ENCODE results near the gene CCDC15. TPM values are rescaled to one million over a fixed set of nuclear protein-coding genes. Genes with fewer than 3 reads are reported as not detected.

CCDC15 gene
- polyA plus RNA-seq, 2 of the 4 experiments (the other 2 are of a cell fraction) = 0.58 to 1.3 TPM

DNA sequence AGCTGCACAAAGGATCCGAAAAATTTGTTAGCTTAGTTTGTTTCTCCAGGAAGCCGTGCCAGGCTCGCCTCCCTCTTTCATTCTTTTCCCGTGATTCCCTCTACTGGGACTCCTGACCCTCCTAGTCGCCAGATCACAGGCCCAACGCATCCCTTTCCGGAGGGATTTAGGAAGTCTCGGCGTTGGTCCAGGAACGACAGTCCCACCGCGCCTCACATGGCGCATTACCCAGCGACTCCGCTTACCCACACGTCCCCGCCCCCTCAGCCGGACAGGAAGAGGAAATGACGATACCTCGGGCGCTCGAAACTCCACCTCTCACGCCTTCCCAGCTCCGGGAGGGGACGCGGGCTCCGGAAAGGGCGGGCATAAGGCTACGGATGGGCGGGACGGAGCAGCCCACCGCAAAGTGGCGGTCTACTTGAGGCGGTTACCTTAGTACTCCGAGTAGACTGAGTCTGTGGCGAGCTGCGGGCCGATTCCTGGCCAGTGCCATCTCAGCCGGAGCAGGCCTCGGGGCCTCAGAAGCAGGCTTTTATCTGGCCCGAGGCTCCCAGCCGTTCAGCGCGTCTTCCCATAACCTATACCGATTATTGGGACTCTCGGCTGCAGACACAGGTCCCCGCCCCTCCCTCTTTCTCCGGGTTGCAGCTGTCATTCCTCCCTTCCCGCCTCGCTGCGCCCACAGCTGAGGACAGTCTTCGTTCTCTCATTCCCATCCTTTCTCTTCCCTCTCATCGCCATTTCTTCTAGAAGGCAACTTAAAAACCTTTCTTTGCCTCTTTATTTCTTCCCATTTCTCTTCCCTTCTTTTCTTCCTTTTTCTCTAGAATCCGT is at the start of gene CCDC15 (continued):
- no peak for TF ChIP-seq TFCP2L1 (CRISPR knock-in tag; IDR thresholded peaks at IDR 0.05)
- TF ChIP-seq RAD21 (conservative IDR thresholded peaks at IDR 0.05 in 1 of 2, IDR thresholded peaks at IDR 0.05 in 1 of 2) = no peak
- TF ChIP-seq FOSB (CRISPR knock-in tag; IDR thresholded peaks at IDR 0.05) = no peak
- no peak for TF ChIP-seq FOXS1 (CRISPR knock-in tag; IDR thresholded peaks at IDR 0.05)

DNA sequence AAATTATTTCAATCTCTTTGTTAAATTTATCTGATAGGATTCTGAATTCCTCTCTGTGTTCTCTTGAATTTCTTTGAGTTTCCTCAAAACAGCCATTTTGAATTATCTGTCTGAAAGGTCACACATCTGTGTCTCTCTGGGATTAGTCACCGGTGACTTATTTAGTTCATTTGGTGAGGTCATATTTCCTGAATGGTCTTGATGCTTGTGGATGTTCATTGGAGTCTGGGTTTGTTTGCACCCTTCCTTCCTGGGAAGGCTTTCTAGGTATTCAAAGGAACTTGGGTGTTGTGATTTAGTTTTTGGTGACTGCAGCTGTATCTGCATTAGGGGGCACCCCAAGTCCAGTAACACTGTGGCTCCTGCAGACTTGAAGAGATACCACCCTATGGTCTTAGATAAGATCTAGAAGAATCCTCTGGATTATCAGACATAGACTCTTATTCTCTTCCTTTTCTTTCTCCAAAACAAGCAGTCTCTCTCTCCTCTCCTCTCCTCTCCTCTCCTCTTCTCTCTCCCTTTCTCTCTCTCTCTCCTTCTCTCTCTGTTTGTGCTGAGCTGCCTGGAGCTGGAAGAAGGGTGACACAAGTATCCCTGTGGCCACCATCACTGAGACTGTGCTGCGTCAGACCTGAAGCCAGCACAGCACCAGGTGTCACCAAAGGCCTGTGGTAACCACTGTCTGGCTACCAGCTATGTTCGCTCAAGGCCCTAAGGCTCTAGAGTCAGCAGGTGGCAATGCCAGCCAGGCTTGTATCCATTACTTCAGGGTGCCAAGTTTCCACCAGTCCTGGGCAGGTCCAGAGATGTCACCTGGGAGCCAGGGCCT is 38.2 kb upstream of the CCDC15 start:
- no peaks in the 10 kb centered on the region for H3K4me1 ChIP-seq
- no peak overlapping the region for H3K4me3 ChIP-seq
- no peak overlapping the region for H3K4me2 ChIP-seq
- 10% methylated on average over 2 of the region's 3 CpGs for WGBS (ENCODE audit: missing lambda C conversion rate)
- no peaks in the 10 kb centered on the region; the same call in 2 of the 3 replicates for H3K9me3 ChIP-seq
- ChIA-PET CTCF (interaction anchor here (1.3 to 1.4 kb wide), 2 partner anchors 18 to 40 kb away, joined by 4 read pairs; partner anchors contain the start of gene ROBO4), POLR2A (no interaction called here)
- FAIRE-seq (no peak), ATAC-seq (no peak), DNase-seq (ENCODE audit: low read depth in 1 of 2, low spot score in 1 of 2) (no peak)
- TF ChIP-seq TFCP2L1 (CRISPR knock-in tag; IDR thresholded peaks at IDR 0.05) = no peak
- no peak for TF ChIP-seq BHLHE40 (IDR thresholded peaks at IDR 0.05; ENCODE audit: low read depth, low read length)
- no peak for TF ChIP-seq EHF (CRISPR knock-in tag; IDR thresholded peaks at IDR 0.05)
- TF ChIP-seq KDM1A (IDR thresholded peaks at IDR 0.05; ENCODE audit: low read depth) = no peak
- no peak for TF ChIP-seq MAFK (IDR thresholded peaks at IDR 0.05; ENCODE audit: partially characterized antibody)
- no peak for TF ChIP-seq PHF8 (IDR thresholded peaks at IDR 0.05; ENCODE audit: borderline replicate concordance, low read depth)
- TF ChIP-seq CHD2 (IDR thresholded peaks at IDR 0.05; ENCODE audit: low read length, partially characterized antibody) = no peak
- TF ChIP-seq, protein P1, sequence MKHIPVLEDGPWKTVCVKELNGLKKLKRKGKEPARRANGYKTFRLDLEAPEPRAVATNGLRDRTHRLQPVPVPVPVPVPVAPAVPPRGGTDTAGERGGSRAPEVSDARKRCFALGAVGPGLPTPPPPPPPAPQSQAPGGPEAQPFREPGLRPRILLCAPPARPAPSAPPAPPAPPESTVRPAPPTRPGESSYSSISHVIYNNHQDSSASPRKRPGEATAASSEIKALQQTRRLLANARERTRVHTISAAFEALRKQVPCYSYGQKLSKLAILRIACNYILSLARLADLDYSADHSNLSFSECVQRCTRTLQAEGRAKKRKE (CRISPR knock-in tag; IDR thresholded peaks at IDR 0.05; ENCODE audit: low read depth) = no peak
- no peak overlapping the region for H3K27ac ChIP-seq

DNA sequence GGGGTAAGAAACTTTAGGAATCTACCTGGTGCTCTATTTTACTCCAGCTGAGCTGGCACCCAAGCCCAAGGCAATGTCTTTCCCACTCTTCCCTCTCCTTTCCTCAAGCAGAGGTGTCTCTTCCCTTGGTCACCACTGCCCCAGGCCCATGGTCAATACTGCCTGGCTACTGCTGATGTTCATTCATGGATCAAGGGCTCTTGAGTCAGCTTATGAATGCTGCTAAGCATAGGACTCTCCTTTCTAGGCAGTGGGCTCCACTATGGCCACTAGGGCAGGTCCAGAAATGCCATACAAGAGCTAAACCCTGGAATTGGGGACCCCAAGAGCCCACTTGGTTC is 37.7 kb upstream of the CCDC15 start:
- no peak for FAIRE-seq
- ChIA-PET CTCF (interaction anchor here (1.0 to 1.4 kb wide), 3 partner anchors 11 to 40 kb away, joined by 3 to 4 read pairs (median 4); partner anchors contain the start of gene ROBO4), POLR2A (no interaction called here)
- Histone ChIP-seq H3K4me2 (no peak overlapping the region), H3K4me3 (no peak overlapping the region), H3K4me1 (no peaks in the 10 kb centered on the region), H3K9me3 (no peaks in the 10 kb centered on the region), H3K27ac (no peak overlapping the region)
- DNase-seq (ENCODE audit: low read depth in 1 of 2, low spot score in 1 of 2) = no peak
- TF ChIP-seq EHF (CRISPR knock-in tag; IDR thresholded peaks at IDR 0.05) (no peak), FOXS1 (CRISPR knock-in tag; IDR thresholded peaks at IDR 0.05) (no peak), HOXB13 (CRISPR knock-in tag; IDR thresholded peaks at IDR 0.05; ENCODE audit: low read depth) (no peak), POLR2A (IDR thresholded peaks at IDR 0.05; ENCODE audit: low read length) (no peak)
- no peak for ATAC-seq

DNA sequence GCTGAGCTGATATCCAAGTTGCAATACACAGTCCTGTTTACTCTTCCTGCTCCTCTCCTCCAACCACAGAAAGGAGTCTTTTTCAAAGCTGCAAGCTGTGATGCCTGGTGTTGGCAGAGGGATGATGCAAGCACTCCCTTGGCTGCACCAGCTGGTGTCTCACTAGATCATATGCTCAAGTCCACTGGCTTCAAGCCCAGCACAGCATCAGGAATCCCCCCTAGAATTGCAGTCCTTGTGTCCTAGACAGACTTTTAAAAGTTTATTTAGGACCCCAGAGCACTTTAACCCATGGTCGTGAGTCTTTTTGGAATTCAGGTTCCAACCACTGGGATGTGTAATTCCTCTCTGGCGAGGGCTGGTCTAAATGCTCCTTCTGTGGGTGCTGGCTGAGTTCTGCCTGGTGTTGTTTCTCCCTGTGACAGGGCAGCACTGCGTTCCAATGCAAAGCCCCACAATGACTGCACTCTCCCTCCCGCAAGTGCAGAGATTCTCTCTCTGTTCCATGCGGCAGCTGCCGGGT is 36.8 kb upstream of the CCDC15 start:
- H3K27ac ChIP-seq = no peak overlapping the region
- ChIA-PET CTCF (interaction anchor here (1.0 to 1.4 kb wide), 3 partner anchors 10 to 41 kb away, joined by 3 to 4 read pairs (median 4); partner anchors contain the start of gene ROBO4), POLR2A (no interaction called here)
- H3K4me2 ChIP-seq = no peak overlapping the region
- no peak for FAIRE-seq
- H3K4me3 ChIP-seq = no peak overlapping the region
- no peaks in the 10 kb centered on the region for H3K9me3 ChIP-seq
- H3K4me1 ChIP-seq = no peaks in the 10 kb centered on the region
- TF ChIP-seq FOXS1 (CRISPR knock-in tag; IDR thresholded peaks at IDR 0.05) = no peak
- TF ChIP-seq RNF2 (IDR thresholded peaks at IDR 0.05; ENCODE audit: borderline replicate concordance, low read depth) = no peak
- TF ChIP-seq ZNF302 (CRISPR knock-in tag; IDR thresholded peaks at IDR 0.05) = no peak
- TF ChIP-seq HDAC2 (IDR thresholded peaks at IDR 0.05) = no peak
- no peak for TF ChIP-seq POLR2A (IDR thresholded peaks at IDR 0.05; ENCODE audit: low read length)
- TF ChIP-seq RFX5 (IDR thresholded peaks at IDR 0.05) = no peak
- no peak for TF ChIP-seq POLR2AphosphoS2 (conservative IDR thresholded peaks at IDR 0.05; ENCODE audit: low read length)
- no peak for TF ChIP-seq NR3C1 (IDR thresholded peaks at IDR 0.05)
- TF ChIP-seq, protein P2, sequence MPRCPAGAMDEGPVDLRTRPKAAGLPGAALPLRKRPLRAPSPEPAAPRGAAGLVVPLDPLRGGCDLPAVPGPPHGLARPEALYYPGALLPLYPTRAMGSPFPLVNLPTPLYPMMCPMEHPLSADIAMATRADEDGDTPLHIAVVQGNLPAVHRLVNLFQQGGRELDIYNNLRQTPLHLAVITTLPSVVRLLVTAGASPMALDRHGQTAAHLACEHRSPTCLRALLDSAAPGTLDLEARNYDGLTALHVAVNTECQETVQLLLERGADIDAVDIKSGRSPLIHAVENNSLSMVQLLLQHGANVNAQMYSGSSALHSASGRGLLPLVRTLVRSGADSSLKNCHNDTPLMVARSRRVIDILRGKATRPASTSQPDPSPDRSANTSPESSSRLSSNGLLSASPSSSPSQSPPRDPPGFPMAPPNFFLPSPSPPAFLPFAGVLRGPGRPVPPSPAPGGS (IDR thresholded peaks at IDR 0.05) = no peak
- TF ChIP-seq CBX8 (IDR thresholded peaks at IDR 0.05) = no peak
- TF ChIP-seq HEYL (CRISPR knock-in tag; IDR thresholded peaks at IDR 0.05) = no peak
- no peak for TF ChIP-seq HOXB13 (CRISPR knock-in tag; IDR thresholded peaks at IDR 0.05; ENCODE audit: low read depth)
- TF ChIP-seq, protein P3, sequence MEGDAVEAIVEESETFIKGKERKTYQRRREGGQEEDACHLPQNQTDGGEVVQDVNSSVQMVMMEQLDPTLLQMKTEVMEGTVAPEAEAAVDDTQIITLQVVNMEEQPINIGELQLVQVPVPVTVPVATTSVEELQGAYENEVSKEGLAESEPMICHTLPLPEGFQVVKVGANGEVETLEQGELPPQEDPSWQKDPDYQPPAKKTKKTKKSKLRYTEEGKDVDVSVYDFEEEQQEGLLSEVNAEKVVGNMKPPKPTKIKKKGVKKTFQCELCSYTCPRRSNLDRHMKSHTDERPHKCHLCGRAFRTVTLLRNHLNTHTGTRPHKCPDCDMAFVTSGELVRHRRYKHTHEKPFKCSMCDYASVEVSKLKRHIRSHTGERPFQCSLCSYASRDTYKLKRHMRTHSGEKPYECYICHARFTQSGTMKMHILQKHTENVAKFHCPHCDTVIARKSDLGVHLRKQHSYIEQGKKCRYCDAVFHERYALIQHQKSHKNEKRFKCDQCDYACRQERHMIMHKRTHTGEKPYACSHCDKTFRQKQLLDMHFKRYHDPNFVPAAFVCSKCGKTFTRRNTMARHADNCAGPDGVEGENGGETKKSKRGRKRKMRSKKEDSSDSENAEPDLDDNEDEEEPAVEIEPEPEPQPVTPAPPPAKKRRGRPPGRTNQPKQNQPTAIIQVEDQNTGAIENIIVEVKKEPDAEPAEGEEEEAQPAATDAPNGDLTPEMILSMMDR (IDR thresholded peaks at IDR 0.05) = no peak
- no peak for TF ChIP-seq ZFP36 (IDR thresholded peaks at IDR 0.05; ENCODE audit: borderline replicate concordance, partially characterized antibody)
- TF ChIP-seq MYC (IDR thresholded peaks at IDR 0.05; ENCODE audit: borderline replicate concordance, low read length) = no peak
- TF ChIP-seq FOSL2 (IDR thresholded peaks at IDR 0.05) = no peak
- TF ChIP-seq FOSL2 (CRISPR knock-in tag; IDR thresholded peaks at IDR 0.05) = no peak
- no peak for TF ChIP-seq KDM1A (IDR thresholded peaks at IDR 0.05; ENCODE audit: low read depth)
- WGBS (ENCODE audit: missing lambda C conversion rate) = 63% methylated on average over 6 of the region's 6 CpGs
- no peak for ATAC-seq
- DNase-seq (ENCODE audit: low read depth in 1 of 2, low spot score in 1 of 2) = no peak
